ENCODE data around the gene SYNCRIP.
"Not testable (repeated sequence)": the region's sequence is repeated elsewhere in the genome, so short reads cannot be mapped to it uniquely, and the experiment has no call there.

Gene SYNCRIP

DNA sequence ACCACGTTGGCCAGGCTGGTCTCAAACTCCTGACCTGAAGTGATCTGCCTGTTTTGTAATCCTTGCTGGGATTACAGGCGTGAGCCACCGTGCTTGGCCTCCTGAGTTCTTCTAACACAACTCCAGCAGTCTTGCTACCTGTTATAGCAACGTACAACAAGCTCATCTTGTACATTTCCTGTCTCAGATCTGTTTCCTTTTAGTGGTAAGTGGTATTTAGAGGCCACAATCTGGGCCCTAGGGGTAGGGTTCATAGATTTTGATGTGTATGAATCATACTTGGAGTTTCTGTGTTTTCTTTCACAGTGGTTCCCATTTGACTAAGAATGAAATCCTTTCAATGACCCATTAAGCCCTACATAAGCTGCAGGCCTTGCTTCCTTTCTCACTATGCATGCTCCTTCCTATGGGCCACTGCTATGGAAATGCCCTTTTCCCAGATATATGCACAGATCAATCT lies 27.1 kb upstream of the SYNCRIP start:
- DNase-seq, result no peak

DNA sequence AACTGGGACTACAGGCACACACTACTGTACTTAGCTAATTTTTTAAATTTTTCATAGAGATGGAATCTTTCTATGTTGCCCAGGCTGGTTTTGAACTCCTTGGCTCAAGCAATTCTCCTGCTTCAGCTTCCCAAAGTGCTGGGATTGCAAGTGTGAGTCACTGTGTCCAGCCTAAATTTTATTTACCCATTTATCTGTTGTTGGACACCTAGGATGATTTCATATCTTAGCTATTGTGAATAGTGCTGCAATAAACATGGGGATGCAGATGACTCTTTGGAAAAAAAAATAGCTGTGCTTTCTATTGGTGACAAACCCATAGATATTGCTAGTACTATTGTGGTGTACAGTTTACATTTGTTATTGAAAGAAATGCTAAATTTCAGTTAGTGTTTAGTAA lies 19.6 kb upstream of the SYNCRIP start:
- DNase-seq, result no peak

DNA sequence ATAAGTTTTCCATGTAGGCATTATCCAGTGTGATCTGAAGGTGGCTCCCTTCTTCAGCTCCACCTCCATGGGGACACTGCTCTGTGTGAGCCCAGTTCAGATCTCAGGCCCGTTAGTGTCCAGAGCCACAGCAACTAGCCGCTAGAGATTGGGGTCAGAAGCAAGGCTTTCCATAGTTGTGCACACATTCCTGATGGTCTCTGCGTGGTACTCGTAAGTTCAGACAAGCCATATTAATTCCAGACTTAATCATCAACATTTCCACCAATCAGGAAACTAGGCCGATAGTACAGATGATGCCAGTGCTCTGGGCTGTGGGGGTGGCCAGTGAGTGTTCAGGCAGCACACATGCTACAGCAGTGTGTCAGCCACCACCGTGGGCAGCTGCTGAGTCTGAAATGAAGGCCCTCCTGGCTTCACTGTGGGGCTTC lies 17.5 kb upstream of the SYNCRIP start:
- peak; percentile 77 for DNase-seq

- DNase-seq, result no peak
Measured at GRCh38 chr6:85650606-85651005, 7.9 kb upstream of the SYNCRIP start.

GRCh38 chr6:85644279-85644762 lies 1.6 kb upstream of the SYNCRIP start:
- no peak for DNase-seq

GRCh38 chr6:85643537-85644278 lies 1.0 kb upstream of the SYNCRIP start:
- DNase-seq, result peak; percentile 89

- no peak for DNase-seq
Measured at GRCh38 chr6:85641897-85642773, 551 bp downstream of the SYNCRIP start.

DNA sequence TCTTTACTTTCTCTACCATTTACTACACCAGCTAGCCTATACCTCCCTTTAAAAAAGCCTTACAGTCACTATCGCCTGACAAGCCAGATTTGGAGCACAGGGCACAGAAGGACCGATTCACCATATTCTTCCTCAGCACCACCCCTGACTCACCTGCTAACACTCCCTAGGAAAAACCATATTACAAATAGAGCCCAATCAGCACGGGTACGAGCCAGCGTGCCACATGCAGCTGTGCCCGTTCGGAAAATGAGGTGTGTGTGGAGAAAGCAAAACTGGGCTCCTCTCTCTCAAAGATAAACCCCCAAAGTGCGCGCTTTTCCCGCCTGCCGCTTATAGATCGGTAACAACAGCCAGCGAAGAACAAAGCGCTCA lies 1.2 kb downstream of the SYNCRIP start:
- DNase-seq, result no peak

DNA sequence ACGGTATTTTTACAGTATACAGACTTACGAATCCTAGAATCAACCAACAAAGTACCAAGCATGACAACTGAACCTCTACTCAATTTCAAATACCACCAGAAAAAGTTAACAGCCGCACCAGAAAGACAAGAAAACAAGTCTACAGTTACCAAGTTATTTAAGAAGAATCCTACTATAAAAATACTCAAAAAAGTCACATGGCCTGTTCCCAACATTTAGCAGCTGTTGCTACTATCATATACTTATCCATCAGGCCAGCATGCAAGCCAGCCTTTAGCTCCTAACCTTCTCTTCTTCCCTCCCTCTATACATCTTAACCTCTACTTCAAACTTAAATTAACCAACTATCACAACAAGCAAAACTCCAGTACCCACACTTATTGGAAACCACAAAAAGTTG lies 1.9 kb downstream of the SYNCRIP start:
- DNase-seq, result no peak

DNA sequence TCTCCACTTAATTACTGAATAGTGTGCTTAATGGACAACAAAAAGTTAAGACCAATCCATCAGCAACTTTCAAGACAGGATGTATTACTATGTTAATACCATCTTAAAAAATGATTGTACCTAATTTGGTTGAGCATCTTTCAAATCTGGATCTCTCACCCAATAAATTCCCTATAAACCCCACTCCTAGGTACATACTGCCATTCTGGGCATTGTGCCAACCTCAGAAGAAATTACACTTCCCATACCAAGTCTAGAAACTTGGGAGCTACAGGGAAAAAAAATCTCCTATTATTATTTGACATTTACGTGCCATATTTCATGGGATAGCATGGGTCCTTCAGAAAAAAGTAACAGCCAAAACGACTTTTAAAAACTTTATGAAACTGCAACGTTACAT lies 5.1 kb downstream of the SYNCRIP start:
- no peak for DNase-seq

GRCh38 chr6:85632164-85632942 lies 10.3 kb downstream of the SYNCRIP start:
- DNase-seq, result no peak

- DNase-seq, result not testable (repeated sequence)
Measured at GRCh38 chr6:85631117-85631516, 11.6 kb downstream of the SYNCRIP start.

DNA sequence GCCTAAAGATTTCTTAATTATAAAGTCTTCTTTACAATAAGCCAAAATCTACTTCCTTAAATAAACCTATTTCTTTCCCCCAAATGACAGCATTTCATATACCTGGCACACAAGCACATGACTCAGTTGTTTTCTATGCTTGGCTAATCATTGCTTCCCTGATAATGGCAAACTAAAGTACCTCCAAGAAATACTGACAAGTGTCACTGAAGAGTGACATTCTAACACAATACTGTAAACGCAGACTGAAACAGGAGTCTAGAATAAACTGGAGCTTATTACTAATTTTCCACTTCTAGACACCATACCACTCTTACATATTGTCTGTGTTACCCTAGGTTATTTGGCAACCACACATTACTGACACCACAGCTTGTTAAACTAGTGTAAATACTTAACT lies 14.3 kb downstream of the SYNCRIP start:
- no peak for DNase-seq

DNA sequence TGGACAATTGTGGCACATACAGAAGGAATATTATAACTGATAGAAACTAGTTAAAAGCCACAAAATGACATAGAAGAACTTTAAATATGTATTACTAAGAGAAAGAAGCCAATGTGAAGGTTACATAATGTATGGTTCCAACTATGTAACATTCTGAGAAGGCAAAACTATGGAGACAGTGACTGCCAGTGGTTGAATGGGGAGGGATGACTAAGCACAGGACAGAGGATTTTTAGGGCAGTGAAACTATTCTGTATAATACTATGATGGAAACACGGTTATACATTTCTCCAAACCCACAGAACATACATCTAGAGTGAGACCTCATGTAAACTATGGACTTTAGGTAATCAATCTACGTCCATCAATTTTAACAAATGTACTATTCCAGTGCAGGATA lies 22.4 kb downstream of the SYNCRIP start:
- no peak for DNase-seq

DNA sequence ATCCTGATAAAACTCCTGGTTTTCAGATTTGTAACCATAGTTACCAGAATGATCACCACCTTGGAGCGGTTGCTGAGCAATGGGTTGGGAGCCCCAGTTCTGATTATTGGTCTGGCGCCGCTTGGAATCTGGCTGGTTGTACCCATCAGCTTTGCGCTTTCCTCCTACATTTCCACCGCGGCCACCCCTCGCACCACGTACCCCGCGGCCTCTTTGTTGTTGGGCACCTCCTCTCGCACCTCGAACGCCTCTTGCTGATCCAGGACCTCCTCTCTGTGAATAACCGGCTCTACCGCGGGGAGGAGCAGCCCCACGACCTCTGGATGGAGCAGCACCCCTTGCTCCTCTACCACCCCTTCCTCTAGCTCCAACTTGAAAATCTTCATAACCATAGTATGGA lies 27.9 kb downstream of the SYNCRIP start:
- DNase-seq, result no peak

- DNase-seq, result no peak
Measured at GRCh38 chr6:85612690-85613474, 29.8 kb downstream of the SYNCRIP start.

GRCh38 chr6:85610182-85610895 lies 32.3 kb downstream of the SYNCRIP start:
- DNase-seq, result no peak

DNA sequence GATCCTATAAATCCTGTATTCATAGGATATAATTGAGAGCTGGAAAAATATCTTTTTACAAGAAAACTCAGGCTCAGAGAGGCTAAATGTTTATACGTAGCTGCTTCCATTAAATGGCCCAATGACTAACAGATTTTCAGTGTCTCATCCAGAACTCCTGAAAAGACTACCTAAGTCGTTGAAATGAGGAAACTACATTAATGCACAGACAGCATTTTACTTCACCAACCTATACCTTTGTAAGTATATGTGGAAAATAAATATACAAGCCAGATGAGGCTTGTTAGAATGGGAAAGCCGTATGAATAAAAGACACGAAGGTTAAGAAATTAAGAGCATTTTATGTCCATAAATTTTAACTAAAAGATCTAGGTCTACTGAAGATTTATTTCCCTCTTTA lies 40.6 kb downstream of the SYNCRIP start:
- no peak for DNase-seq

GRCh38 chr6:85600713-85601313 lies 41.9 kb downstream of the SYNCRIP start:
- no peak for DNase-seq

DNA sequence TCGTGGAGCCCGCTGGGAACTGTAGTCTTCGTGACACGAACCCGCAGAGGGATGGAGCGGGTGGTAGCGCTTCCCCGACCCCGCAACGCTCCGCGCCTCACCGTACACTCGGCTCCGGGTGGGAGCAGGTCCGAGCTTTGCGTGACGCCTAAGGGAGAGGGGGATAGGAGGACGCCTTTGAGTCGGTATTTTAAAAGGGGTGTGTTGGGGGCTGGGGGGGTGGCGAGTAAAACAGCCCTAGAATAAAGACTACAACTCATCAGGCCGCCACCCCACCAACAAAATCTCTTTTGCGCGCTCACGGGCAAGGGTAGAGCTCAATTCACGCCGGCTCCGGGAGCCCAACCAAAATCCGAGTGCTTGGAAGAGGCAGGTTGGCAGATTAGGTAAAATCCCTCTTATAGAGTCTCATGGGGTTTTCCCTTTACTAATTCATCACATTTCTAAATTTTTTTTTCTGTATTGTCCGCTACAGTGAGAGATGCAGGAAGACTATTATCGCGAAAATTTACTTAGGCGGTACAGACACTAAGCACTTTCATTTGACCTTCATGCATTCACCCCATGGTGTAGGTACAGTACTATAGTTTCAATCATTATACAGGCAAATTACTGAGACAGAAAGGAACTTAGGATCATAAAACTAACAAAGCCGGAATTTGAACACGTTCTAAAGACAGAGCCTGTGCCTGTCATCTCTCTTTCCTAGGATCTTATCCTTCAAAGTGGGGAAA lies 48.3 kb downstream of the SYNCRIP start:
- no peak for DNase-seq

All from T1000 (cell line).